ENCODE data around the gene KIF21B.

Gene KIF21B

DNA sequence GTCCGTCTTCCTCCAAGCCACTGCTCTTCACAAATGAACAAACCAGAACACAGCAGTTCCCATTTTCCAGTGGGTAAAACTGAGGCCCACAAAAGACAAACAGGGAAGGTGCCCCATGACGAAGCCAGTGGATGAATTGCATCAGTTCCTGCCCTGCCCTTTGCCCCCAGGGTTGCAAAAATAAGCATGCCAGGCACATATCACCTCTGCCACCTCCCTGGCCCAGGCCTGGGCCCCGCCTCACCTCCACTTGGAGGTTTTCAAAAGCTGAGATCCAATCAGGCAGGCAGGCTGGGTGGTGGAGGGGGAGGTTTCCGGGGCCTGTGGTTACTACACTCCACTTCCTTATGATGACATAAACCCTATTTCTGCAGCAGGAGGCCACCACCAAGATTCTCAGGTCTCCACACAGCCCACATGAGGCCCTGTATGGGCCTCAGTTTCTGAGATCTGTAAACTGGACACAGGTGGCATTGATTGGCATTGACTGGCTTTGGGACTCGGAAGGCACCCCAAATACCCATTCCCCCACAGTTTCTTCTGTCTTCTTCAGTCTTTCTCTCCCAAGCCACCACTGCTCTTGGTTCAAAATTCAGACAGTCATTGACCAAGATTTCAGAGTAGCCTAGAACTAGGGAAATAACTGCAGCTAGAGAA lies 4.1 kb downstream of the KIF21B start:
- peak; percentile 59 to 71 for DNase-seq (ENCODE audit: low read depth in 2 of 2)

DNA sequence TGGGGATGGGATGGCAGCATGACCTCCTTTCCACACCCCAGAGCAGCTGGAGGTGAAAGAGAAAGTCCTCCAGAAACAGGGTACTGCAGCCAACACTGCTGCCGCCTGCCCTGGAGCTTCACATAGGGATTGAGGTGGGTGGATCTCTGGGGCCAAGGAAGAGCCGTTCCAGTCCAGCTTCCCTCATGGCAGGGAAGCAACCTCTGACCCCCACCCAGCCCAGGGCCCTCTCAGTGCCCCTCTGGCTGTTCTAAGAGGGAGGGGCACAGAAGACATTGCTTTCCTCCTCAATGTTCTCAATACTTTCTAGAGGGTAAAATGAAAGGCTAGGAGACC lies 5.7 kb downstream of the KIF21B start:
- no peak for DNase-seq (ENCODE audit: low read depth in 2 of 2)

DNA sequence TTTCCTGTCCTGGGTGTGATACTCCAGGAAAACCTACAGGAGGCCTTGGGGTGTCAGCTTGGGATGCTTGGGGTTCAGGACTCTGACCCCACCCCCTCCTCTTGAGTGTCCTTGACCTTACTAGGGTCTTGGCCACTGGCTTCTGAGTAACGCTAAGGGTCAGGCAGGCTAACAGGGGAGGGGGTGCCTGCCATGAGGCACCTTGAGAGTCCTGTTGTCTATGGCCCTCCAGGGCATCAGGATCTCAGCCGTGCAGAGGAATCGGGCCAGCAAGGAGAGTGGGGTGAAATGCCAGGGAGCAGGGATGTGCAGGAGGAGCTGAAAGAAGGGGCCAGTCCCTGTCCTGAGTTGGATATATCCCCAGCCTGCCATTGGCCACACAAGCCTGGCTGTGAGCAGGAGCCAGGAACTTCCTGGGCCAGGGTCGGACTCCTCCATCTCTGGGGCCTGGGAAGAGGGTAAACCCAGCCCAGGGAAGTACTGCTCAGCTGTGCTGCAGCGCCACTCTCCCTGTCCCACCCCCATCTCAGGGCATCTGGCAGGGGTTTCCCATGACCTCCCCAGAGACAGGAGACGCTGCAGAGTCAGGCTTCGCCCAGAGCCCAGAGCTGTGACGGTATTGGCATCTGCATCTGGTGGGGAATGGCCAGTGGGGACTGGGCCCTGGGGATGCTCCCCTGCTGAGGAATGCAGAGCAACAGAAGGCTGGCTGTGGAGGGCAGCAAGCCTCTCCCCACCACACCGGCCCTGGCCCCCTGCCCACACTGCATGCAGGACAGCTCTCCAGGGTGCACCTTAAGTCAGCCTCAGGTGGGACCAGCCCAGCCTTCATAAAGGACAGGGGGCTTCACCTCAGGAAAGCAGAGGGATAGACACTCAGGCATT lies 6.3 kb downstream of the KIF21B start:
- DNase-seq (ENCODE audit: low read depth in 2 of 2) = no peak

DNA sequence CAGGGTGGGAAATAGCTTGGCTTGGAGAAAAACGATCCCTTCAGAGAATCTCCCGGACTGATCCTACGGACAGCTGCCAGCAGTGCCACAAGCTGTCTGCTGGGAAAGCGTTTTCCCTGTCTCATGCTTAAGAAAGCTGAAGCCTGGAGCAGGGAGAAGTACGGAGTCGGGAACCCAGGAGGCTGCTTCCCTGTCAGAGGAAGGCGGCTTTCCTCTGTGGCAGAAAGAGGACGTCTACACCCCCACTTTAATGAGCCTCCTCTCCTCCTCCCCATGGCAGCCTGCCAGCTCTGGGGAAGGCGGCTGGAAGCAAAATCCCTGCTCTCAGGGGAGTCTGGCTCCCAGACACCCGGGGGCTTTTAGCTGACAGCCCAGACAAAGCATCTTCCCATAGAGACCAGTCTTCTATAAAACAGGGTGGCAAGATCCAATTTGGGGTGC lies 7.3 kb downstream of the KIF21B start:
- no peak for DNase-seq (ENCODE audit: low read depth in 2 of 2)

DNA sequence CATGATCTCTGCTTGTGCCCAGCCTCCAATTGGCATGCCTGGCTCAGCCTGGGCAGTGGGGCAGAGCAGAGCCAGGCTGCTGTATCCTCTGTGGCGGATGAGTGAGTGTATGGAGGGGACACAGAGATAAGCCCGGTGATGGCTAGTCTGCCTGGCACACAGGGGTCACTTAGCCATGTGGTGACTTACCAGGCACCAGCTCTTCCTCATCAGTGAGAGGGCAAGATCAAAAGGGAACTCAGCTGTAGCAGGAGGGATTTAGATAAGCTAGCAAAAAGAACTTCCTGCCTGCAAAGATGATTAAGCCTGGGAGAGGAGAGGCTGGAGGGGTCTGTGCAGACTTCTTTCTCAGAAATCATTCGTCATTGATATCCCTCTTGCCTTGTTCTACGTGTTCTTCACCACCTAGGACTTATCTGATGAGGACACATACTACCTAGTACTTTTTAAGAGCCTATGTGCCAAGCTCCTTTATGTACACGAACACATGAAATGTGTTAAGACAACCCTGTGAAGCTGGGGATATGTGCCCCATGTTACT lies 7.9 kb downstream of the KIF21B start:
- no peak for DNase-seq (ENCODE audit: low read depth in 2 of 2)

DNA sequence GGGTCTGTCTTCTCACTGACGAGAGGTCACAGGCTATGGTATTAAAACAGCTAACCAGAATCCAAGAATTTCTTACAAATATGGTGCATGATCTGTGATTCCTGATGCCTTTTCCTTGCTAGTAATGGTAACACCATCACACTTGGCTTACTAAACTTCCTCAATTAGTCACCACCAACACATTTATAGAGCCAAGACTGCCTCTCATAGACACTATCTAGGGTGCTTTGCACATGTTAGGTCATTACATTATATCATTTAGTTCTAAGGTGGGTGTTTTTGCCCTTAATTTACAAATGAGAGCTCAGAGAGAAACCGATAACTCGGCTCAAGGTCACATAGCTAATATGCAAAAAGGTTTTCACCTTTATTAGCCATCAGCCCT lies 8.7 kb downstream of the KIF21B start:
- no peak for DNase-seq (ENCODE audit: low read depth in 2 of 2)

DNA sequence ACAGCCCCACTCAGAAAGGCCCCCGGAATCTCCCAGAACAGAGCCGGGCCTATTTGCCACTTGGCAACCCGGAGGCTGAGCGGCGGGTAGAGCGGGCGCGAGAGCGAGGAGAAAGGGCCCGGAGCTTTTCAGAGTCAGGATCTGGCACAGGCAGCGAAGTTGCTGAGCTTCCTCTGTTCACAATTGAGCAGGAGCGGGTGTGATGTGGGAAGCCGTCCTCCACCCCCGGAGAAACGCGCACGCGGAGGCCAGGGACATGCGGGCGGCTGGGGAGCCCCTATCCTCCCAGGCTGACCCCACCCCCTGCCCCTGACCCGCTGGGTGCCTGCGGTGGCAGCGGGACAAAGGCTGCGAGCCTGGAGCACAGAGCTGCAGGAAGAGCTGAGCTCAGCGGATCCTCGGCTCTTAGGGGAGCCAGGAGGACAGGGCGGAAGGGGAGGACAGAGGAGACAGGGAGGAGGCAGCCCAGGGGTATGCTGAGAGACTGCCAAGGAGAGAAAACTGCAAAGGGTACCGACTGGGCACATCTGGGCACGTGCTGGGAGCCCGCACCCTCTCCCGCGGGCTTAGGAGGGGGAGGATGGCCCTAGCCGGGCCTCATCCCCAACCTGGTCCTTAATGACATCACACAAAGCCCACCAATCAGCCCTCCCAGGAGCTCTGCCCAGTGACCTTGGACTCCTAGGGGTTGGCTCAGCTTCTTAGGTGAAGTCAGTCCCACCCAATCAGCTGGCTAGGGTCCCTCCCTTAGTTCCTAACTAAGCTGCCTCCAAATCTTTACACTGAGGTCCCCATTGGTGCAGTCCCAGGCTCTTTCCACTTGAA lies 9.3 kb downstream of the KIF21B start:
- no peak for DNase-seq (ENCODE audit: low read depth in 2 of 2)

DNA sequence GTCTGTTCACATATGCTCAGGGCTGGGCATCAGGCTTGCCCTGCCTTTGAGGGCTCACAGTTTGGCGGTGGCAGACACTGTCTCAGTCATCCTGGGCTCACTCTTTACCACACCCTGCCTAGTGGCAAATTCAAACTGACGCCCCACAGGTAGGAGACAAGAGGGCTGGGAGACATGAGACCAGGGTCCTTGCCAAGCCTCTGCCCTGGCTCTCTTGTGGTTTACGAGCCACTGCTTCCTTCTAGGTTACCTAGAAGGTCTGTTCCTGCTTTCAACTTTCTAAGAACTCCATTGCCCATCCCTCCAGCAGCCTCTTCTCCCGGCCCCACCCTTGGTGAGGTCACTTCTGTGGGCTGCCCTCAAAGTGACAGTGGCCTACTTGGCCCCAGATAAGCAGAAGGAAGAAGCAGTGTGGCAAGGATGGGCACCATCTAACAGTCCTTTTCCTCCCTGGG lies 10.5 kb downstream of the KIF21B start:
- no peak for DNase-seq (ENCODE audit: low read depth in 2 of 2)

DNA sequence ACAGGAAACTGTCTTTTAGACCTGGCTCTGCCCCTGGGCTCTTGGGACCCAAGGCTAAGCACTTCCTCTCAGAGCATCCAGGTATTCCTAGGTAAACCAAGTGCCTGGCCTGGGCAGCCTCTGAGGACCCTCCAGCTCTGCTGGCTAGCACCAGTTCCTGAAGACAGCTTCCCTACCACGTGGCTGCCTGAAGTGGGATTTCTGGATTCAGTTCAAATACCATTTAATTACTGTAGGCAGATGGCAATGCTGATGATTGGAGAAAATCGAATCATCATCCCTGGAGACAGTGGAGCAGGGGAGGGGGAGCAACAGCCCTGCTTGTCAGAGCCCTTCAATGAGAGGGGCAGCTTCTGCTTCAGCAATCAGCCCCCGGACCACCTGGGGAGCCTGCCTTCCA lies 11.9 kb downstream of the KIF21B start:
- no peak for DNase-seq (ENCODE audit: low read depth in 2 of 2)

DNA sequence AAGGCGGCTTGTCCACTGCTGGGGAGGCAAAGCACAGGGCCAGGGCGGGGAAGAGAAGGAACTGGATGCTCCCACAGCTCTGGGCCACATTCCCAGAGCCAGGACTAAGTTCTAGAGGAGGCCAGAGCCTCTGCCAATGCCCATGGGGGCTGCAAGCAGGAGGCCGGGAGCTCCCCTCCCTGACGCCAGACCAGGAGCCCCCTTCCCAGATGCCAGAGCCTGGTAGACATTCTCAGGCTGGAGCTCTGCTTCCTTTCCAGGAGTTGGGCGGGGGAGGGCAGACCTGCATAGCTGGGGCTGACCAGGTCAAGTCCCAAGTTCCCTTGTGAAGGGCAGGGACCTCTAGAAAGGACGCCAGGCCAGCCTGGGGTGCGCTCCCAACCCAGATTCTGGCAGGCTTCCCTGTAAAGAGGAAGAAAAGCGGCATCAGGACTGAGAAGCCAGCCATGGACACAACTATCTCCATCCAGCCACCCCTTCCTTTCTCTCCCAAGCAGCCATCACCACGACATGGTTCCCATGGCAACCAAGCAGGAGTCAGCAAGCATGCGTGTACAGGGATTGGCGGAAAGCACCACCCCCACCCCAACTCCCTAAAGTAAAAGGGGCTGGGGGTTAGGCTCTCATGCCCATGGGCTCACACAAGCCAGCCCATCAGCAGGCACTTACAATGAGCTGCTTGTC lies 13.4 kb downstream of the KIF21B start:
- DNase-seq (ENCODE audit: low read depth in 2 of 2) = no peak

DNA sequence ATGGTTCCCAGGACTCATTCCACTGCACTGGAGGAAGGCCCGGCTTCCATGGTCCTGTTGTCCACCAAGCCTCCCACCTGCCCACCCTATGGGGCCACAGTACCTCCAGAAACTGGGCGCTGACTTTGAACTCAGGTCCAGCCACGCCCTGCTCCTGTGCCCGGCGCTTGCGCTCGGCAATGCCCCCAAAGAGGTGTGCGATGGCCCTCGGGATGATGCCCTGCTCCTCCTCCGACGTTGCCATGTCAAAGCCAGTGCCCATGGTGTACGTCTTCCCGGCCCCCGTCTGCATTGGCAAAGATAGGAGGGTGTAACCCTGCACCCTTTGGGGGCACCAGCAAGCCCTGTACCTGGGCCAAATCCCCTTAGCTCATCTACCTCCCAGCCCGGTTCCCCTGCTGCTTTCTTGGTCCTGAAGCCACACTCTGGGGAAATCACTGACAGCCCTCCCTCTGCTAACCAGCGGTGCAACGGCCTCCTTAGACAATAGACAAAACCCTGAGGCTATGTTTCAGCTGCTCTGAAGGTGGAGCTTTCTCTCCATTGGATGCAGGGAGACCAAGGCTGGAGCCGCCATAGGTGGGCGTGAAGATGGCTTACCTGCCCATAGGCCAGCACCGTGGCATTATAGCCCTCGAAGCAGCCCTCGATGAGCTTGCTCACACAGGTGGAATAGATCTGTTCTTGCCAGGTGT lies 14.7 kb downstream of the KIF21B start:
- DNase-seq (ENCODE audit: low read depth in 2 of 2) = no peak

DNA sequence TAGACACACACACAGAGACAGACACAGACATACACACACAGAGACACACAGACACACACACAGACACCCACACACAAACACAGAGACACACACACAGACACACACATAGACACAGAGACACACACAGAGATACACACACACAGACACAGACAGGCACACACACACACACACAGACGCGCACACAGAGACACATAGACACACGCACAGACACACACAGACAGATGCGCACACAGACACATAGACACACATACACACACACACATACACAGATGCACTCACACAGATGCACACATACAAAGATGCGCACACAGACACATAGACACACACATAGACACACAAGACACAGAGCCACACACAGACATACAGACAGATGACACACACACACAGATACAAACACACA lies 16.0 kb downstream of the KIF21B start:
- no peak for DNase-seq (ENCODE audit: low read depth in 2 of 2)

DNA sequence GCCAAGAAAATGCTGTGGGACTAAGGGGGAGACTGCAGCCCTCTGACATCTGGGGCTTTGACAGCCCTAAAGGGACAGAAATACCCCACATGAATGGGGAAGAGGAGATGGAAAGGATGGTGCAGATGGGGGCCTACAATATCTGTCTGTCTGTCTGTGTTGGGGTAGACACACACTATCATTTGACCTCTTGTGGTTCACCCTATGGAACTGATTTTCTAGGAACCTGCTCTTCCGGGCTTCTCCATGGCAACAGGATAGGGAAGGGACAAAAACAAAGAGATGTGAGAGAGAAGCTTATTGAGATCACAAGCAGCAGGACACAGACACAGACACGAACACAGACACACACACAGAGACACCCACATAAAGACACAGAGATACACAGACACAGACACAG lies 17.1 kb downstream of the KIF21B start:
- no peak for DNase-seq (ENCODE audit: low read depth in 2 of 2)

DNA sequence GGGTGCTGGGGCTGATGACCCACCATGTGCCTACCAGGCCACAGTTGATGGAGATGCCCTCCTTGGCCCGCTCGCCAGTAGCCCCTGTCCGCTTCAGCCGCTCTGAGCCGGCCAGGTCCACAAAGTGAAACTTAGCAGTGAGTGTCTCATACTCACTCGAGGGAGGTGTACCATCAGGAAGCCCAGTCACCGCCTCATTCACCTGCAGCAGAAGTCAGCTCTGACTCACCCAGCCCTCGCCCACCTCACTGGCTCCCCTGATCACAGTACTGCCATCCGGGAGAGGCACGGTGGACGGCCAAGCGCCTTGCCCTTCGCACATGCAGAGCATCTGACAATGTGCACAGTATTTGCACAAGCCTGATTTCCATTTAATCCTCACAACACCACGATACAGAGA lies 18.8 kb downstream of the KIF21B start:
- no peak for DNase-seq (ENCODE audit: low read depth in 2 of 2)

DNA sequence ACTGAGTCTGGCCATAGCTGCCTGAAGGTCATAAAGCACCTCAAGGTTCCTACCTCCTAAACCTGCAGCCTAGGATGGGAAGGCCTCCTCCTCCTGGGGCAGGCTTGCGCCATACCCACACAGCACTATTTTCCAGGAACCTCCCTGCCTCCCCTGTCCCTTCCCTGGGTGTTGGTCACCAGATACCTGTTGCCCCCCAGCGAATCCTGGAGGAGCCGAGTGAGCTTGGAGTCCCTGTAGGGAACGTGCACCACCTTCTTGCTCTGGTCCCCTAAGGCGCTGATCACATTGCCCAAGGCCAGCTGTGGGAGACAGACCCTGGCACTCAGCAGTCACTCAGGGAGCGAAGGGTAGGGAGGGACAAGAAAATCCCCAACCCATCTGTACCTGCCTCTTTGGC lies 19.4 kb downstream of the KIF21B start:
- no peak for DNase-seq (ENCODE audit: low read depth in 2 of 2)

DNA sequence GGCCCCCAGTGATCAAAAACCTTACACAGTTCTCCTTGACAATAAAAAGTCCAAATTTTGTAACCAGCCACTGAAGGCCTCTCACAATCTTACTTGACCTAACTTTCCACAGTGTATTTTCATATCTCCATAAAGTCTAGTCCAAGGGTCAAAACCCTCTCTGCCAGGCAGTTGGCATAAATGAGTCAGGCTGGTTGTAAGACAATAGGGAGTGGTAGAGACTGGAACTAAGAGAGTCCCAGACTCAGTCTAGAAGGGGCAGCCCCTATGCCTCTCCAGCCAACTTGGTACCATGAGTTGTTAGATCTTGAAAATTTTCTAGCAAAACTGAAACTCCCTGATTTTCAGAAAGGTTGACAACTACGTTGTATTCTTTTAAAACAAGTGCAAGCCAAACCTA lies 21.0 kb downstream of the KIF21B start:
- DNase-seq (ENCODE audit: low read depth in 2 of 2) = no peak

DNA sequence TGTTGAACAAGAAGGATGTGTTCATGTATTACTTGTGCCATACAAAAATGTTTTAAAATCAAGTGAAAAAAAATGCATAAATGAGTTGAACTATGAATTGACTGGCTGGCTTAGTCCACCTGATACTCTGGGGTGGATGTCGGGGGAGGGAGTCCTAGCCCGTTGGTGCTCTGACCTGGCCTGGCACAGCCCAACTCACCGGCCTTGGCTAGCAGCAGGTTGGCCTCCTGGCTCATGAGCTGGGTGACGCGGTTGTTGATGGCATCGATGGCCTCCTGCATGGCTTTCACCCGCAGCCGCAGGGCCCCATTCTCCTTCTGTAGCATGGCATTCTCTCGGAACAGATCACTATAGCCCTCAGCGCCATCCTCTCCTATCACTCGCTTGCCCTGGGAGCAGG lies 21.6 kb downstream of the KIF21B start:
- DNase-seq (ENCODE audit: low read depth in 2 of 2) = no peak

DNA sequence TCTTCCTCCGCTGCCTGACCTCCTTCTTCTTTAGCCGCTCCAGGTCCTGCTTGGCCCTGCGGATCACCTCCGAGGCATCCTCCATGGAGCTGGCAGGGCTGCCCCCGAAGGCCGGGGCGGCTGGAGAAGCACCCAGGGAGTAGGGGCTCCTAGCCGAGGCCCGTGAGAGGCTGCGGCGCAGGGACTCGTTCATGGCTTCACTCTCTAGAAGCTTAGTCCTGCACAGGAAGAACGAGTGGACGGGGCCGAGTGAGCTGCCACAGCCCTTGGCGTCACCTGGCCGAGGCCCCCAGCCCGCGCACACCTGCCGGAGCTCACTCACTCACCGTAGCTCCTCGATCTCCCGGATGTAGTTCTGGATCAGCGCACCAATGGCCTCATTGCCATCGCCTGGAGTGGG lies 23.1 kb downstream of the KIF21B start:
- no peak for DNase-seq (ENCODE audit: low read depth in 2 of 2)

DNA sequence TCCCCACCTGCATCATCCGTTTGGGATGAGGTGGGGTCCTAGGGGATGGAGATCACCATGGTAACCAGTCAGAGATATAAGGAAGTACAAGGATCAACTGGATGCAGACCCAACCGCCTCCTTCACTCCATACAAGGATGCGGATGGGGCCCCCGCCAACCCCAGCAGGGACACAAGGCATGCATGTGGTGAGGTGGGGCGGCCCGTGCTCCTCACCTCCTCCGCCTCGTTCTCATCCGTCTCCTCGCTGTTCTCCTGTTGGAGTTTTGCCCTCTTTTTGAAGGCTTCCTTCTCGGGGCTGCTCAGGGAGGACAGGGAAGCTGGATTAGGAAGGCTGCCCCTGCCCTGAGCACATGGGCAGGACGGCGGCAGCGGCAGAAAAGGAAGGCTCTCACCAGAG lies 23.8 kb downstream of the KIF21B start:
- no peak for DNase-seq (ENCODE audit: low read depth in 2 of 2)

DNA sequence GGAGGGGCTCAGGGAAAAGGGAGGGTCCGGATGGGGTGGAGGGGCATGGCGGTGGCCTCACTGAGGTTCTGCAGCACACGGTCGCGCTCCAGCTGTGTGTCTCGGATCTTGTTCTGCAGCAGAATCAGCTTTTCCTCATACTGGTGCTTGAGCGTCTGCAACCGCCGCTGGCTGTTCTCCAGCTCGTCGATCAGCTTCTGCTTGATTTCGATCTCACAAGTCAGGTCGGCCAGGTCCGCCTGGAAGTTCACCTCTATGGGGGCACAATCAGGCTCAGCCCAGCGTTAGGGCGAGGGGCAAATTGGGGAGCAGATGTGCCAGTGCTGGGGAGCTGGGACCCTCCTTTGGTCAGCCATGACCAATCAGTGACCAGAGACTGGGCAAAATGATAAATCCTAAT lies 25.2 kb downstream of the KIF21B start:
- DNase-seq (ENCODE audit: low read depth in 2 of 2) = no peak

DNA sequence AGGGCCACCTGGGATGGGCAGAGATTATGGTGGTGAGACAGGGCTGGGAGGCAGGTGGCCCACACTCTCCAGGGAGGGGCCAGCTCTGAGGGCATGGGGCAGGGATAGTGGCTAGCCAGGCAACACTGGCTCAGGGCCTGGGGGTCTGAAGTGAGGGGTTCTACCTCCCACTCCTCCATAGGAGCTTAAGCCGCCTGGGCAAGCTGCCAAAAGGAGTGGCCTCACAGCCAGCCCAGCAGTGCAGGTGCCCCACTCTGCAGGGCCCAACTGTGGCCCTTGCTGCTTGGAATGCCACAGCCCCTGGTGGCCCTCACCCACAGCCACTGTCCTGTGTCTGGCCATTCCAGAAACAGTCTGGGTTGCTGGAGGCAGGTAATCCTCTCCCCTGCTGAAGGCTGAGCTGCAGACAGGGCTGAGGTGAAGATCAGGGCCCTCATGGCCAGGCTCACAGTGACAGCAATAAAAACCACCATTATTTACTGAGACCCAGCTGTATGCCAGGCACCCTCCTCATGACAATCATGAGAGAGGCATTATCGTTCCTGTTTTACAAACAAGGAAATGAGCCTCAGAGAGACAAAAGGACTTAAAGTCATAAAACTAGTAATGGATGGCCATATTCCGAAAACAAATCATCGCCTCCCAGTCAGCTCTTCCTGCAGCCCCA lies 31.0 kb downstream of the KIF21B start:
- DNase-seq (ENCODE audit: low read depth in 2 of 2) = no peak
